ENCODE results near the gene CCR3.

The CCR3 gene

GRCh38 chr3:46299608-46300460 is 57.6 kb downstream of the CCR3 start:
- DNase-seq, result no peak

DNA sequence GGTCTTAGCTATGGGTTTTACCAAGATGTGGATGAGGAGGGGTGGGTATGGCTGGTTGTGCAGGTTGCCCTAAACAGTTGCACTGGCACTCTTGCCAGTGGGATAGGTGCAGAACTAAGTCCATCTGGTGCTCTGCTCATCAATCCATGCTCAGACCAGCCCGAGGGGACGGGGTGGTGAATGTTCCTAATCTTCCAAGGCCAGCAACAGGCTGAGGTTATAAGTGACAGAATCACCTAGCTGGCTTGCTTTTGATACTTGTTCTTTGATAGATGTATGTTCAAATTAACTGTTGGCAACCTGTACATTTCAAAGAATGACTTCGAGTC is 58.2 kb downstream of the CCR3 start:
- DNase-seq, result no peak

- DNase-seq, result no peak
These were observed 59.0 kb downstream of the CCR3 start for GRCh38 chr3:46301122-46301835.

- DNase-seq, result no peak
These were observed 61.0 kb downstream of the CCR3 start for GRCh38 chr3:46303240-46303639.

- no peak for DNase-seq
These were observed 62.5 kb downstream of the CCR3 start for GRCh38 chr3:46304739-46305138.

GRCh38 chr3:46312991-46313390 is 70.7 kb downstream of the CCR3 start:
- no peak for DNase-seq

- DNase-seq, result no peak
These were observed 72.3 kb downstream of the CCR3 start for GRCh38 chr3:46314517-46314916.

GRCh38 chr3:46316206-46316605 is 73.9 kb downstream of the CCR3 start:
- no peak for DNase-seq

Data from SW 1271 (cell line).